Panc1 (cell line): ENCODE results near the gene ATXN7L1.

ENCODE experiments used
- SIN3A ChIP-seq: IDR thresholded peaks from 2 replicates; pipeline ENCODE4 v1.6.1; 2012; ENCODE audit warnings: low read depth, mild to moderate bottlenecking, low read length, moderate library complexity, borderline replicate concordance; ENCODE audit not compliant: insufficient read depth
- TF ChIP-seq, protein P1 (sequence below): fragments of 450-650 bp; IDR thresholded peaks from 2 replicates; pipeline ENCODE4 v1.5.1; 2017; ENCODE audit warnings: mild to moderate bottlenecking

DNA sequence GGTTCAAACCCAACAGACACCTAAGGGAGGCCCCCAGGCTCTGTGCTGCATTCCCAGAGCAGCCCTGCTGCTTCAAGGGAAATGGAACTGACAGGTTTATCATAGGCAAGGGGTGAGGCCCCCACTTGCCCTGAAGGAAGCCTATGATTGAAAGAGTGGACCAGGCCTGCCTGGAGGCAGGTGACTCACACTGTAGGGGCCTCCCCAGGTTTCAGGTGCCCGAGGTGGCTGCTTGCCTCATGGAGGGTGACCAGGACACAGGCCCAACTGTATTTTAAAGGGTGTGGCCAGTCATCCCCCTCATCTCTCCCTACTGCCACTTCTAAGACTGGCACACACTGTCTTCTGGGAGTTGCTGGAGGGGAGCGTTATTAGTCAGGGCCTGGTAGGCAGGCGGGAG is 85.4 kb downstream of the ATXN7L1 start:
- TF ChIP-seq, protein P1, sequence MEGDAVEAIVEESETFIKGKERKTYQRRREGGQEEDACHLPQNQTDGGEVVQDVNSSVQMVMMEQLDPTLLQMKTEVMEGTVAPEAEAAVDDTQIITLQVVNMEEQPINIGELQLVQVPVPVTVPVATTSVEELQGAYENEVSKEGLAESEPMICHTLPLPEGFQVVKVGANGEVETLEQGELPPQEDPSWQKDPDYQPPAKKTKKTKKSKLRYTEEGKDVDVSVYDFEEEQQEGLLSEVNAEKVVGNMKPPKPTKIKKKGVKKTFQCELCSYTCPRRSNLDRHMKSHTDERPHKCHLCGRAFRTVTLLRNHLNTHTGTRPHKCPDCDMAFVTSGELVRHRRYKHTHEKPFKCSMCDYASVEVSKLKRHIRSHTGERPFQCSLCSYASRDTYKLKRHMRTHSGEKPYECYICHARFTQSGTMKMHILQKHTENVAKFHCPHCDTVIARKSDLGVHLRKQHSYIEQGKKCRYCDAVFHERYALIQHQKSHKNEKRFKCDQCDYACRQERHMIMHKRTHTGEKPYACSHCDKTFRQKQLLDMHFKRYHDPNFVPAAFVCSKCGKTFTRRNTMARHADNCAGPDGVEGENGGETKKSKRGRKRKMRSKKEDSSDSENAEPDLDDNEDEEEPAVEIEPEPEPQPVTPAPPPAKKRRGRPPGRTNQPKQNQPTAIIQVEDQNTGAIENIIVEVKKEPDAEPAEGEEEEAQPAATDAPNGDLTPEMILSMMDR: no peak
- no peak for TF ChIP-seq SIN3A
